HEK293T (cell line): ENCODE data around the gene SERTAD2.

Source experiments
- CTCF ChIA-PET: fragments of 350-600 bp; formaldehyde crosslinking; extraction: SDS; loops from one replicate; lab custom pipeline; 2021; ENCODE audit warnings: antibody characterized with exemption, inconsistent platforms; lab: Yijun Ruan, JAX
- POLR2A ChIA-PET: fragments of 350-600 bp; formaldehyde crosslinking; extraction: SDS; loops from one replicate; lab custom pipeline; 2020; ENCODE audit warnings: antibody characterized with exemption, inconsistent platforms; lab: Yijun Ruan, JAX
- DNase-seq: peaks from one replicate; pipeline ENCODE4 v3.0.0; 2012; ENCODE audit warnings: mixed read lengths; ENCODE audit errors: extremely low spot score
- ARNT ChIP-seq: fragments of 450-650 bp; IDR thresholded peaks from 2 replicates; pipeline ENCODE4 v1.6.1; 2017; ENCODE audit warnings: mild to moderate bottlenecking
- BHLHE40 ChIP-seq: fragments of 450-650 bp; IDR thresholded peaks from 2 replicates; pipeline ENCODE4 v1.6.1; 2016; ENCODE audit warnings: mild to moderate bottlenecking, moderate library complexity, borderline replicate concordance
- CTBP1 ChIP-seq: fragments of 450-650 bp; IDR thresholded peaks from 2 replicates; pipeline ENCODE4 v1.6.1; 2016; ENCODE audit warnings: borderline replicate concordance
- ELF4 ChIP-seq: fragments of 450-650 bp; IDR thresholded peaks from 2 replicates; pipeline ENCODE4 v1.6.1; 2017; ENCODE audit warnings: antibody characterized with exemption
- FOXA1 ChIP-seq: fragments of 450-650 bp; IDR thresholded peaks from 2 replicates; pipeline ENCODE4 v1.6.1; 2016; ENCODE audit warnings: mild to moderate bottlenecking
- FOXK2 ChIP-seq: fragments of 450-650 bp; IDR thresholded peaks from 2 replicates; pipeline ENCODE4 v1.6.1; 2016; ENCODE audit warnings: mild to moderate bottlenecking
- FOXM1 ChIP-seq: fragments of 450-650 bp; IDR thresholded peaks from 2 replicates; pipeline ENCODE4 v1.6.1; 2017; ENCODE audit warnings: mild to moderate bottlenecking, borderline replicate concordance
- HDGF ChIP-seq: fragments of 450-650 bp; IDR thresholded peaks from 2 replicates; pipeline ENCODE4 v1.6.1; 2017; ENCODE audit warnings: antibody characterized with exemption, borderline replicate concordance
- L3MBTL2 ChIP-seq: fragments of 450-650 bp; conservative IDR thresholded peaks from 2 replicates; pipeline ENCODE4 v1.6.1; 2016; ENCODE audit warnings: mild to moderate bottlenecking
- LEF1 ChIP-seq: fragments of 450-650 bp; IDR thresholded peaks from 2 replicates; pipeline ENCODE4 v1.6.1; 2017; ENCODE audit warnings: mild to moderate bottlenecking, borderline replicate concordance
- NFRKB ChIP-seq: fragments of 450-650 bp; IDR thresholded peaks from 2 replicates; pipeline ENCODE4 v1.6.1; 2016; ENCODE audit warnings: mild to moderate bottlenecking, moderate library complexity
- SP1 ChIP-seq: fragments of 450-650 bp; IDR thresholded peaks from 2 replicates; pipeline ENCODE4 v1.6.1; 2017
- SUZ12 ChIP-seq: fragments of 450-650 bp; IDR thresholded peaks from 2 replicates; pipeline ENCODE4 v1.6.1; 2016; ENCODE audit warnings: mild to moderate bottlenecking
- TARDBP ChIP-seq: fragments of 450-650 bp; IDR thresholded peaks from 2 replicates; pipeline ENCODE4 v1.6.1; 2016
- ZNF384 ChIP-seq: fragments of 450-650 bp; IDR thresholded peaks from 2 replicates; pipeline ENCODE4 v1.6.1; 2016
- TF ChIP-seq, protein P1 (sequence below): fragments of 450-650 bp; IDR thresholded peaks from 2 replicates; pipeline ENCODE4 v1.6.1; 2016

SERTAD2 gene

GRCh38 chr2:64626963-64627760 lies 26.6 kb downstream of the SERTAD2 start:
- DNase-seq: no peak
- CTCF ChIA-PET: interaction anchor here (0.6 kb wide), 1 partner anchor 381 kb away, joined by 3 read pairs; no protein-coding TSS in a partner anchor

DNA sequence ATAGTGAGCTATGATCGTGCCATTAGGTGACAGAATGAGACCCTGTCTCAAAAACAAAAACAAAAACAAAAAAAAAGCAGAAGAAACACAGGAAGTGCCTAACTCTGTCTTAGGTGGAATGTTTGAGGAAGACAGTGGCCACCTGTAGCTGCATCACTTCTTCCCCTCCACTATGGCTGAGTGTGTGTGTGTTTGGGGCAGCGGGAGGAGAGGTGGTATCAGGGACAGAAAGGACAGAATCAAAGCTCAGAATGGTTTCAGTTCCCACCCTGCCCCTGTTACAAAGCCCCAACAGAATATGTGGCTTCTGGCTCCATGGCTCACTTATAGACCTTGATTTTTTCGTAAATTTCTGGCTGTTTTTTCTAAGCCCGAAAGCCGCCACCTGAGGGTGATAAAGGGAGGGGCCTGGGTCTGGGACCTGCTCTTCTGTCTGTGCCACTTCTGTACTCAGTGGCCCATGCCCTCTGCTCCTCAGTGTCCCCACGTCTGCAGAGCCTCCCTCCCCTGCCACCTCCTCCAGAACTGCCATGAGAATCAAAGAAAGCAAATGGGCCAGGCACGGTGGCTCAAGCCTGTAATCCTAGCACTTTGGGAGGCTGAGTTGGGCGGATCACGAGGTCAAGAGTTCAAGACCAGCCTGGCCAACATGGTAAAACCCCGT lies 27.4 kb downstream of the SERTAD2 start:
- POLR2A ChIA-PET: no interaction called here
- CTCF ChIA-PET: interaction anchor here (0.8 to 1.4 kb wide), 4 partner anchors 17 to 429 kb away, joined by 3 to 7 read pairs (median 3); partner anchors contain the start of gene CEP68
- TF ChIP-seq TARDBP: no peak
- TF ChIP-seq FOXK2: no peak
- TF ChIP-seq, protein P1, sequence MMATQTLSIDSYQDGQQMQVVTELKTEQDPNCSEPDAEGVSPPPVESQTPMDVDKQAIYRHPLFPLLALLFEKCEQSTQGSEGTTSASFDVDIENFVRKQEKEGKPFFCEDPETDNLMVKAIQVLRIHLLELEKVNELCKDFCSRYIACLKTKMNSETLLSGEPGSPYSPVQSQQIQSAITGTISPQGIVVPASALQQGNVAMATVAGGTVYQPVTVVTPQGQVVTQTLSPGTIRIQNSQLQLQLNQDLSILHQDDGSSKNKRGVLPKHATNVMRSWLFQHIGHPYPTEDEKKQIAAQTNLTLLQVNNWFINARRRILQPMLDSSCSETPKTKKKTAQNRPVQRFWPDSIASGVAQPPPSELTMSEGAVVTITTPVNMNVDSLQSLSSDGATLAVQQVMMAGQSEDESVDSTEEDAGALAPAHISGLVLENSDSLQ: no peak
- no peak for TF ChIP-seq SUZ12
- no peak for TF ChIP-seq BHLHE40
- TF ChIP-seq L3MBTL2: no peak
- DNase-seq: no peak

More at GRCh38 chr2:64626963-64627760, 26.6 kb downstream of the SERTAD2 start:
- no peak for TF ChIP-seq BHLHE40
- TF ChIP-seq NFRKB: no peak
- TF ChIP-seq ELF4: no peak
- TF ChIP-seq HDGF: no peak
- TF ChIP-seq SP1: no peak
- POLR2A ChIA-PET: no interaction called here

- TF ChIP-seq BHLHE40 (no peak), SUZ12 (no peak), FOXM1 (no peak), NFRKB (no peak), ARNT (no peak), L3MBTL2 (no peak), FOXK2 (no peak), FOXA1 (no peak), TARDBP (no peak), HDGF (no peak), SP1 (no peak), ZNF384 (no peak), ELF4 (no peak), CTBP1 (no peak), LEF1 (no peak)
- TF ChIP-seq, protein P1: no peak
- ChIA-PET POLR2A (no interaction called here), CTCF (interaction anchor here (0.8 to 1.4 kb wide), 4 partner anchors 18 to 430 kb away, joined by 3 to 7 read pairs (median 3); partner anchors contain the start of gene CEP68)
- no peak for DNase-seq
These were observed 28.2 kb downstream of the SERTAD2 start for GRCh38 chr2:64625299-64626145.

DNA sequence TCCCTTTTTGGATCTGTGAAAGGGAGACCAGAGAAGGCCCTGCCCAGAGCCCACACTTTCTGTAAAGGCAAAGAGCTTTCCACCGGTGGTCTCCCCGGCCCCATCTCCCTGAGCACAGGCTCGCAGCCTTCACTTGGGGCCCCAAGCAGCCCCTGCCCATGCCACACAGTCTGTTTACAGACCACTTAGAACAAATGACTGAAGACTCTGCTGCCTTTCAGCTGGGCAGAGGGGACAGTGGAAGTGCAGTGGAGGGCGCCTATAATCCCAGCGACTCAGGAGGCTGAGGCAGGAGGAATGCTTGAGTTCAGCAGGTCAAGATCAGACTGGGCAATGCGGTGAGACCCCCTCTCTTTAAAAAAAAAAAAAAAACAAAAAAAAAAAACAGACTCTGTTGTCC lies 28.9 kb downstream of the SERTAD2 start:
- ChIA-PET POLR2A (no interaction called here), CTCF (no interaction called here)

GRCh38 chr2:64624108-64624610 lies 29.6 kb downstream of the SERTAD2 start:
- TF ChIP-seq FOXK2 (no peak), FOXM1 (no peak), ELF4 (no peak), NFRKB (no peak), CTBP1 (no peak), TARDBP (no peak), SUZ12 (no peak), HDGF (no peak), L3MBTL2 (no peak), BHLHE40 (no peak), SP1 (no peak), ARNT (no peak), ZNF384 (no peak), LEF1 (no peak), FOXA1 (no peak)
- TF ChIP-seq, protein P1: no peak
- DNase-seq: no peak
- CTCF ChIA-PET: no interaction called here
- POLR2A ChIA-PET: no interaction called here

More for the DNA sequence above, 28.9 kb downstream of the SERTAD2 start:
- no peak for DNase-seq
- TF ChIP-seq HDGF: no peak
- TF ChIP-seq NFRKB: no peak
